Mesothelial cell of epicardium (in vitro differentiated cells): ENCODE data around the gene FARP2. TPM values are rescaled to one million over a fixed set of nuclear protein-coding genes. Genes with fewer than 3 reads are reported as not detected.
"Not testable (repeated sequence)": the region's sequence is repeated elsewhere in the genome, so short reads cannot be mapped to it uniquely, and the experiment has no call there.

ENCODE experiments used
- DNase-seq, 2 experiments: peaks; one replicate each; pipeline ENCODE4 v3.0.0; 2021; ENCODE audit warnings: low spot score in 2 of 2; ENCODE audit not compliant: unreplicated experiment in 2 of 2
- H3K27ac Mint-ChIP-seq: 2 replicates; pipeline ENCODE4 v1.8.0; 2021; ENCODE audit warnings: mixed read lengths
- H3K27me3 Mint-ChIP-seq: 2 replicates; pipeline ENCODE4 v1.8.0; 2021; ENCODE audit warnings: low read depth, mixed read lengths
- H3K36me3 Mint-ChIP-seq: 2 replicates; pipeline ENCODE4 v1.8.0; 2021; ENCODE audit warnings: mixed read lengths
- H3K4me1 Mint-ChIP-seq: 2 replicates; pipeline ENCODE4 v1.8.0; 2021; ENCODE audit warnings: mixed read lengths
- H3K4me3 Mint-ChIP-seq: 2 replicates; pipeline ENCODE4 v1.8.0; 2021; ENCODE audit warnings: mild to moderate bottlenecking, moderate library complexity, mixed read lengths
- H3K9me3 Mint-ChIP-seq: 2 replicates; pipeline ENCODE4 v1.8.0; 2021; ENCODE audit warnings: mixed read lengths
- total RNA-seq: library from RNA; stranded (reverse); gene quantifications from 3 replicates; pipeline ENCODE4 v1.2.1, GENCODE V29; 2021
- TF ChIP-seq, protein P1 (sequence below): fragments of 200-600 bp; sonication (generic); IDR thresholded peaks from one replicate; pipeline ENCODE4 v1.5.0; 2021; ENCODE audit warnings: antibody characterized with exemption; ENCODE audit not compliant: unreplicated experiment

Gene FARP2
- total RNA-seq, 1 donor from 2014 or later, result 54.9 TPM

DNA sequence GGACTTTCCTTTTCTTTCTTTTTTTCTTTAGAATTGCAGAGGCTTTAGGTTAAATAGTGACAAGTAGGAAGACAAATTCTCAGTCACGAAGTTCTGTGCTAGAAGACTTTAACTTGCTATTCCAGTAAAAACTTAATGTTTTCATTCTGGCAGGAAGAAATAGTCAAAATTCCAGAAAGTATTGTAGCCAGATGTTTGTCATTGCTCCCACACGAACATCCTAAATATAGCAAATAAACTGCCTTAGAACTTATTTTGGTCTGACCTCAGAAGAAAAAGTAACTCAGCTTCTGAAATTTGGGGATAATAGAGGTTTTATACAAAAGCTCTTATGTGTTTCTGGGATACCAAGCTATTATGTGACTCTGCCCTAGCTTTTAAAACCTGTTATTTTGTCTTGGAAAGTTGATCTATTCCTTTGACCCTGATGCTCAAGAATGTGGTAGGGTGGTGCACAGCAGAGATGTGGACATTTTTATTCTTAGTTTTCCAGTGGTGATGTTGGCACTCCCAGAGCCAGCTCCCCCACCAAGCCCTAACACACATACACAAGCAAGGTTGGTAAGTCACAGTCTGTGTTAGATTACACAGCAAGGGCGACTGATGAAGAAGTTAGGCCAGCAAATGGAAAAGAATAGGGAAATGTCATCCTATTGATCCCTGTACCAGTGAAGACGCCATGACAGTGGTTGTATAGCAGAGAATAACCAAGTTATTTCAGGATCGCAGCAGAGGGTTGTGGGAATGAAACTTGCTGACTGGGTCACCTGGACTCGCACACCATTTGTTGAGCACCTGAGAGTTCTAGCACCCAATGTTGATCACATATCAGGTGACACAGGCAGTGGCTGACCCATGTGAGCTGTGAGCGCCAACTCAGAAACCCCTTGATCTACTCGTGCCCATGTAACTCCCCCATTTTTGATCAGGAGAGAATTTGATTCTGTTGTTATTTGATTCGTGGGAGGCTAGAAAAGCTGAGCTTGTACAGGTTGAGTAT is 23.7 kb downstream of the FARP2 start:
- H3K27ac Mint-ChIP-seq, result peak overlapping the region; percentile 89
- H3K27me3 Mint-ChIP-seq, result no peaks in the 10 kb centered on the region
- TF ChIP-seq, protein P1, sequence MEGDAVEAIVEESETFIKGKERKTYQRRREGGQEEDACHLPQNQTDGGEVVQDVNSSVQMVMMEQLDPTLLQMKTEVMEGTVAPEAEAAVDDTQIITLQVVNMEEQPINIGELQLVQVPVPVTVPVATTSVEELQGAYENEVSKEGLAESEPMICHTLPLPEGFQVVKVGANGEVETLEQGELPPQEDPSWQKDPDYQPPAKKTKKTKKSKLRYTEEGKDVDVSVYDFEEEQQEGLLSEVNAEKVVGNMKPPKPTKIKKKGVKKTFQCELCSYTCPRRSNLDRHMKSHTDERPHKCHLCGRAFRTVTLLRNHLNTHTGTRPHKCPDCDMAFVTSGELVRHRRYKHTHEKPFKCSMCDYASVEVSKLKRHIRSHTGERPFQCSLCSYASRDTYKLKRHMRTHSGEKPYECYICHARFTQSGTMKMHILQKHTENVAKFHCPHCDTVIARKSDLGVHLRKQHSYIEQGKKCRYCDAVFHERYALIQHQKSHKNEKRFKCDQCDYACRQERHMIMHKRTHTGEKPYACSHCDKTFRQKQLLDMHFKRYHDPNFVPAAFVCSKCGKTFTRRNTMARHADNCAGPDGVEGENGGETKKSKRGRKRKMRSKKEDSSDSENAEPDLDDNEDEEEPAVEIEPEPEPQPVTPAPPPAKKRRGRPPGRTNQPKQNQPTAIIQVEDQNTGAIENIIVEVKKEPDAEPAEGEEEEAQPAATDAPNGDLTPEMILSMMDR, result no peak
- H3K36me3 Mint-ChIP-seq, result peaks cover 9% of the 10 kb centered on the region
- peaks cover 23% of the 10 kb centered on the region for H3K4me1 Mint-ChIP-seq
- H3K9me3 Mint-ChIP-seq, result no peaks in the 10 kb centered on the region
- DNase-seq, result no peak
- no peak overlapping the region for H3K4me3 Mint-ChIP-seq

DNA sequence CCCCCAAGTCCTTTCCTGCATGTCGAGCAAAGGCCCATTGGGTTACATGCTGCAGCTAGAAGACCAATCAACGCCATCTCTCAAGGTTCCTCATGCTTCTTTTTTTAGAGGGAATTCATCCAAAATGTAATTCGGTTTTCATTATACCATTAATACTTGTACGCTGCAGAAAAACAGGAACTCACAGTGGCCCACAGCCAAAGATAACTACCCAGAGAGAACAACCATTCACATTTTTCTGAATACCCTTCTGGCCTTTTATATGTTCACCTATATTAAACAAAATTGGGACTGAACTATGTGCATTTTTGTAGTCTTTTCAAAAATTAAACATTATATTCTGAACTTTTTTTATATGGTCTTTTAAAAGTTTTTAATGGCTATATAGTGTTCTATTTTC is 25.8 kb downstream of the FARP2 start:
- Mint-ChIP-seq H3K9me3 (no peaks in the 10 kb centered on the region), H3K4me3 (no peak overlapping the region), H3K27me3 (no peaks in the 10 kb centered on the region), H3K4me1 (peaks cover 20% of the 10 kb centered on the region), H3K27ac (no peak overlapping the region), H3K36me3 (peaks cover 11% of the 10 kb centered on the region)
- DNase-seq, result no peak
- TF ChIP-seq, protein P1, result no peak

DNA sequence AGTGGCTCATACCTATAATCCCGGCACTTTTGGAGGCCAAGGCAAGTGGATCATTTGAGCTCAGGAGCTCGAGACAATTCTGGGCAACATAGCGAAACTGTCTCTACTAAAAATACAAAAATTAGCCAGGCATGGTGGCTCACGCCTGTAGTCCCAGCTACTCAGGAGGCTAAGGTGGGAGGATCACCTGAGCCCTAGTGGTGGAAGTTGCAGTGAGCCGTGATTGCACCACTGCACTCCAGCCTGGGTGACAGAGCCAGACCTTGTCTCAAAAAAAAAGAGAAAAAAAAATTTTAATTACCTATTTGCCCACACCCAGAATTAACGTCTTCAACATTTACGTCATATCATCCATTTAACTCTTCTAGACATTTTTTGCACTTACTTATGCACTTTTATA is 29.4 kb downstream of the FARP2 start:
- H3K4me3 Mint-ChIP-seq, H3K4me1 Mint-ChIP-seq, H3K27ac Mint-ChIP-seq, DNase-seq, H3K9me3 Mint-ChIP-seq, H3K27me3 Mint-ChIP-seq: not testable (repeated sequence)
- H3K36me3 Mint-ChIP-seq, result peaks cover 24% of the 10 kb centered on the region

DNA sequence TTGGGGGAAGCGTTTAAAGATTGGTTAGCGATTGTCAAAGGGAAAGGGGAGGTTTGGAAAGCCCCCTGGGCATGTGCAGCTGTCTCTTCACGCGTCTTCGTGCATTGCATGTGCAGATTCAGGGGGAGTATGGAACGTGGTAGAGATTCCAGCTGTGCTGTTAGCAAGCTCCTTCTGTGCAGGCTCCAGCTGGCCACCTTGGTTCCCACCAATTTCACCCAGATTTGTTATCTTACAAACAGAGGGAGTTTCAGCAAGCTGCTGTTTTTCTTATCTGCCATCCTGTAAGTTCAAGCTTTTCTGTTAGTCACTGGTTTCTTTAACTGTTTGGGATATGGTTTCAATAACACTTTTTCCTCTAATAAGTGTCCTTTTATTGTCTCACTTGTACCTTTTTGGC is 30.4 kb downstream of the FARP2 start:
- Mint-ChIP-seq H3K4me1 (no peaks in the 10 kb centered on the region), H3K9me3 (no peaks in the 10 kb centered on the region), H3K36me3 (peaks cover 24% of the 10 kb centered on the region), H3K27ac (no peak overlapping the region), H3K27me3 (no peaks in the 10 kb centered on the region), H3K4me3 (no peak overlapping the region)
- TF ChIP-seq, protein P1, result no peak
- no peak for DNase-seq

DNA sequence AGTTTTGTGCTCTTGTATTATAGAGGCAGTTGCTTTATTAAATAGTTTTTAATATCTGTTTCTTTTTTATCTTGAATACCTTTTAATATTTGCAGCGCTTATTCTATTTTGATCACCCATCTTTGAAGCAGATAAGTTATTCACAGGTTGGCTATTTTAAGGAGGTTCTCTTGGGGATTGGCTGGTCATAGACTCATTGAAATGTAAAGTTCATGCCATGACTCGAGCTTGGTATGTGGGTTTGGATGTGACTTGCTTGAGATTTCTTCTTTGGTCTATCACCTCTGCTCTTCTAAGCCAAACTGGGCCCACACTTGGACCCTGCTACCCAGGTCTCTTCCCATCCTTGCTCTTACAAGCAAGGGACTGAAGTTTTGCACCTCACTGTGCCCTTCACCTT is 33.6 kb downstream of the FARP2 start:
- H3K4me3 Mint-ChIP-seq, result no peak overlapping the region
- no peaks in the 10 kb centered on the region for H3K9me3 Mint-ChIP-seq
- H3K27me3 Mint-ChIP-seq, result no peaks in the 10 kb centered on the region
- H3K4me1 Mint-ChIP-seq, result no peaks in the 10 kb centered on the region
- TF ChIP-seq, protein P1, result no peak
- DNase-seq, result no peak
- H3K36me3 Mint-ChIP-seq, result peaks cover 18% of the 10 kb centered on the region
- no peak overlapping the region for H3K27ac Mint-ChIP-seq
